Raji (cell line): ENCODE results near the gene TEX52.

Experiments used
- POLR2A ChIP-seq: IDR thresholded peaks from 2 replicates; pipeline ENCODE4 v1.6.1; 2011; ENCODE audit warnings: low read depth, low read length, control low read depth; ENCODE audit not compliant: insufficient read depth

Gene TEX52

DNA sequence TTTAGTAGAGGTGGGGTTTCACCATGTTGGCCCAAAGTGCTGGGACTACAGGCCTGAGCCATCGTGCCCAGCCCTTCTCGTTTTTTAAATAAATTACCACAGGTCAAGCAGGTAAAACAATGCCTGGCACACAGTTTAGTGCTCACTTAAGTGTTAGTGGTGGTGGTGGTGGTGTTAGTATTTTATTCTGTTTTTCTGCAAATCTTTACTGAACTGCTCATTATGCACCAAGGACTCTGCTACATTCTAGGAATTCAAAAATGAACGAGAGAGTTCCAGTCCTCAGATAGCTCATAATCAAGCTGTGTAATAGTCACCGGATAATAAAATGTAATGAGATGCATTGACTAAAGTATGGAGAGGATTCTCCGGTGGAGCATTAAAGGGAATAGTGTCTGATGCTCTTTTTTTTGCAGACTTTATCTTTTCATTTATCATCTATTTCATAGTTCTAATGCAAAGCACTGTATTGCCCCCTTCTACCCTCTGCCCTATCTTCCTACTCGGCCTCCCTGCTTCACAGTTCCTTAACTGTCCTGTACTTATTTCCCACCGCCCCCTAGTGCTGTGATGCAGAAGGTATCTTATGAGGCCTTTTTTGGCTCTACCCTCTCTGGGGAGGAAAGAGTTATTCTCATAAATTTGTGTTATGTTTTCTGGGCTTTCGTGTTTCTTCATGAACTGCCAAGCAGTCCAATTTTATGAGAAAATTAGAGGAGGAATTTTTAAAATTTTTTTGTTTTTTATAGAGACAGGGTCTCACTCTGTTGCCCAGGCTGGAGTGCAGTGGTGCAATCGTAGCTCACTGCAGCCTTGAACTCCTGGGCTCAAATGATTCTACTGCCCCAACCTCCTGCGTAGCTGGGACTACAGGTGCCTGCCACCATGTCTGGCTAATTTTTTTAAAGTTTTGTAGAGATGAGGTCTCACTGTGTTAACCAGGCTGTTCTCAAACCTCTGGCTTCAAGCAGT is 43.3 kb downstream of the TEX52 start:
- no peak for TF ChIP-seq POLR2A

DNA sequence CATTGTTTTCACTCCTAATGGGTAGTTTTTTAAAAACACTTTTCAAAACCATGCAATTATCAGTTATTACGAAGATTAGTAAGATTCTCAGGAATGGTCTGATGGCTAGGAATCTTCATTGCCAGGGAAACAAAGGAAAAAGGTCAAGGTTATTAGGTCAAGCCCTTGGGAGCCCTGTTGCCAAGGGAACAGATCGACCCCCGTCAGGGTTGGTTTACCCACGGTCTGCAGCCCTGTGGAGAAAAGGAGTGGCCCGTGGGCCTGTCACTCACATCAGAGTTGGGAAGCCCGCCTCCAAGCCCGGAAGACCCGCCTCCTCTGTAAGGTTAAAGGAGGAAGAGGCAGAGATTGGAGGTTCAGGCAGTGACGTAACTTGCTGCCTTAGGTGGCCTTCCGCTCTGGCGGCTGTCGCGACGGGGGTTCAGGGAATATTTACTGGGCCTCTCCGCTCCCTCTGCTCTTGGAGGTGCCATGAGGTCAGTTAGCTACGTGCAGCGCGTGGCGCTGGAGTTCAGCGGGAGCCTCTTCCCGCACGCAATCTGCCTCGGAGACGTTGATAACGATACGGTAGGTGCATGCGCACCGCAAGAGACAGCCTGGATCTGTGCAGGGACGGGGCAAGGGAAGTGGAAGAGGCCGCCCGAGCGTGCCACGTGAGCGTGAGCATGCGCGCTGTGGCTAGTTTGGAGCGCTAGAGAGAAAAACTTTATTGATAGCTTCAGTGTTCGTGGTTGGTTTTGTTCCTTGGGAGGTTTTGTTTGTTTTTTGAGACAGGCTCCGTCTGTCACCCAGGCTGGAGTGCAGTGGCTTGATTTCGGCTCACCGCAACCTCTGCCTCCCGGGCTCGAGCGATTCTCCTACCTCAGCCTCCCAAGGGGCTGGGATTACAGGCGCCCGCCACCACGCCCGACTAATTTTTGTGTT is 44.3 kb downstream of the TEX52 start, which contains the start of gene ITFG2:
Gene ITFG2, plus strand, starts transcription at position 379 of the 924 bp plus-strand sequence. Its CDS starts 93 bp downstream, at position 472.
- TF ChIP-seq POLR2A = peak; percentile 100

DNA sequence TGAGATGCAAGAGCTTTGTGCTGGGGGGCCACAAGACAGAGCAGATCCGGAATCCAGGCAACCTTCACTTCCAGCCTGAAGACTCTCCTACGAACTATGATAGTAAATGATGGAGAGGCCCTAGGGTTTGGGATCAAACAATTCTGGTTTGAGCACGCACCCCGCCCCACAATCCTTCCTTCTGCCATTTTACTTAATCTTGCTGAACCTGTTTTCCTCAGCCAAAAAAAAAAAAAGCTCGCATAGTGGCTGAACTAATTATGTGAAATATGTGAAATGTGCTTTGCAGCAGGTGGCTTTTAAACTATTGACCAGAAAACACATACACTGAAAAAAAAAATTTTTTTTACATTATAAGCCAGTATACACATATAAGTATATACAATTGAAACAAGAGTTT is 45.0 kb downstream of the TEX52 start:
- TF ChIP-seq POLR2A = no peak

DNA sequence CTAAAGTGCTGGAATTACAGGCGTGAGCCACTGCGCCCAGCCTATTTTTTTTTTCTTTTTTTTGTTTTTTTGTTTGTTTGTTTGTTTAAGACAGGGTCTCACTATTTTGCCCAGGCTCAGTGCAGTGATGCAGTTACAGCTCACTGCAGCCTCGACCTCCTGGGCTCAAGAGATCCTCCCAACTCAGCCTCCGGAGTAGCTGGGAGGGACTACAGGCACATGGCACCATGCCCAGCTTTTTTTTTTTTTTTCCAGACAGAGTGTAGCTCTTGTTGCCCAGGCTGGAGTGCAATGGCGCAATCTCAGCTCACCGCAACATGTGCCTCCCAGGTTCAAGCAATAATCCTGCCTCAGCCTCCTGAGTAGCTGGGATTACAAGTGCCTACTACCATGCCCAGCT is 50.1 kb downstream of the TEX52 start:
- no peak for TF ChIP-seq POLR2A

DNA sequence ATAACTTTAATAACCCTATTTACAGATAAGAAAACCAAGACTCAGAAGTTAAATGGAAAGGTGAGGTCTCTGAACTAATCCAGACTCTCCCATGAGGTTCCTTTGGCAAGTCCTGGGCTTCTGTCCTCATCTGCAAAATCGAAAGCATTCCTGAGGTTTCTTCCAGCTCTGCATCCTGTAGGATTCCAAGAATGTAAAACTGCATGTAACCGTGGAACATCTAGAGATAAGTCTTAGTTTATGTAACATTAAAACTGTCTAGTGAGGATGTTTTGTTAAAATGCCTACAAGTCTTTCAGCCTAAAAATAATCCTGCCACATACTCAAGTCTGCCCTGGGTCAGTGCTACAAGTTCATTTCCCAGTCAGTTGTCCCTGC is 51.7 kb downstream of the TEX52 start:
- no peak for TF ChIP-seq POLR2A

DNA sequence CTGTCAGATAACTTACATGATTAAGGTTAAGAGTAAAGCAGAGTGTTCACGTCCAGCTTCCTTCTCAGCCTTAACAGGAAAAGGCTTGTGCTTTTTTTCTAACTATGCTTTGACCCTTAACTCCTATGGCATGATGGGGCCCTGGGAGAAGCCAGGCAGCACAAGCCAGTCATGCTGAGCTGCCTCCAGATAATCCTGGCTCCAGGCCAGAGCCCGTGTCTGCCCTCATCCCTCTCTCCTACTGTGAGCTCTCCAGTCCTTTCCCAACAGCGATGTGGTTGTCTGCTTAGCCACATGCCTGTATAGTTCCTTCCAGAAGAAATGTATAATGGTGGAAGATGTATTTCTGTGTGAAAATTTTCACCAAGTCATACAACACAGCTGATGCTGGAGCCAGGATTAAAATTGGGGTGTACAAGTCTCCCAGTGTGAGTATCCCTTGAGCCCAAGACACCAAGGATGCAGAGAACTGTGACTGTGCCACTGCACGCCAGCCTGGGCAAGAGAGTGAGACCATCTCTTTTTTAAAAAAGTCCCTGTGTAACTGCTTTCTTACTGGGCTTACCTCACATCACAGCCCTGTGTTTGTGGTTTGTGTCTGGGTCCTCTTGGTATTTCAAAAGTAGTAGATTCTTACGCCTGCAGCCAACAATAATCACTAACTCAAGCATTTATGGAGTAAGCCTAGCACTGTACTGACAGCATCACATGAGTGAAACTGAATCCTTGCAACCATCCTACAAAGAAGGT is 52.3 kb downstream of the TEX52 start:
- TF ChIP-seq POLR2A = no peak

DNA sequence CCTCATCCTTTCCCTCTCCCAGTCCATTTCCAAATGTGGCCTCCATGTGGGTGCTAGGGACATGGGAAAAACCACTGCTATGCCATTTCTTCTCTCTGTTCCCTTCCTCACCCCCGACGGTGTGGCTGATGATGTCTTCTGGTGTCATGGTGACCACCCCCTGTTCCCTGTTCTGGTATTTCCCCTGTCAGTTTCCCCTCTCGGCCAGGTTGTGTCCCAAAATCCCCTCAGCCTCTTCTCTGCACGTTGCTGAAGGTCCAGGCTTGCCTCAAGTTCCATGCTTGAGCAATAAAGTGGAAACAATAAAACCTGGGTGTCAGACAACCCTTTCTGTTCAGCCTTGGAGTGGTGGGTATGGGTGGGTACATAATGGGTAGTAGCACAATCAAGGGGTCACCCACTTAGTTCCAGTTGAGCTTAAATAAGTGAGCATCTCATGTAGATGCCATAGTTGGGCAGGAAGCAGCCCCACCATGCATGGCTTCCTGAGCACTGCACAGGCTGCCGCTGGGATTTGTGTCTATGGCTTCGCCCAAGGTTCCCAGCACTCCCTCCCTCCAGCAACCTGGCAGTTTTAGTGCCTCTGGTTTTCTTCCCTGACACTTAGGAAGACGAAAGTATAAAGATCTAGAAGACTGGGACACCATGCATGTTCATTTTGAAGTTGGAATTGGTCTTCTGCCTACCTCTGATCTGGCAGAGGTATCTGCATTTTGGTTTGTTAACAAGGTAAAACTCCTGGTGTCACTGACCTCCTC is 53.0 kb downstream of the TEX52 start:
- TF ChIP-seq POLR2A = no peak

DNA sequence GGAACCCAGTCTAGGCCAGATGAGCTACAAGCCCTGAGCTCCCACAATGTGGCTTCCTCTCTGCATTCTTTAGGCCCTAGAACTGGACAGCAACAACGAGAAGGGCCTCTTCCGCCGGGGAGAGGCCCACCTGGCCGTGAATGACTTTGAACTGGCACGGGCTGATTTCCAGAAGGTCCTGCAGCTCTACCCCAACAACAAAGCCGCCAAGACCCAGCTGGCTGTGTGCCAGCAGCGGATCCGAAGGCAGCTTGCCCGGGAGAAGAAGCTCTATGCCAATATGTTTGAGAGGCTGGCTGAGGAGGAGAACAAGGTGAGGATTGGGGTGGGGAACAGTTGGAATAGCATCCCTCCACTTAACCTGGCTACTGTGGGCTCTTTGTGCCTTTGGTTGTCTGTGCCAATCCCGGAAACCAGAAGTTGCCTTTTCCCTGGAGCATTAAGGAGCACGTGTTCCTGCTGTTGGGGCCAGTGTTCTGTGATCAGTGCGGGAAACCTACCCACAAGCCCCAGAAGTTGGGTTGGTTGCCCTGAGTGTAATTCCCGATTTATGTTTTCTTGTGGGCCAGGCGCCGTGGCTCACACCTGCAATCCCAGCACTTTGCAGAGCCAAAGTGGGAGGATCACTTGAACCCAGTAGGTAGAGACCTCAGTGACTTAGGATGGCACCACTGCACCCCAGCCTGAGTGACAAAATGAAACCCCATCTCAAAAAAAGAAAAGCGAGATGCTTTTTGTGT is 55.6 kb downstream of the TEX52 start:
- TF ChIP-seq POLR2A = no peak

DNA sequence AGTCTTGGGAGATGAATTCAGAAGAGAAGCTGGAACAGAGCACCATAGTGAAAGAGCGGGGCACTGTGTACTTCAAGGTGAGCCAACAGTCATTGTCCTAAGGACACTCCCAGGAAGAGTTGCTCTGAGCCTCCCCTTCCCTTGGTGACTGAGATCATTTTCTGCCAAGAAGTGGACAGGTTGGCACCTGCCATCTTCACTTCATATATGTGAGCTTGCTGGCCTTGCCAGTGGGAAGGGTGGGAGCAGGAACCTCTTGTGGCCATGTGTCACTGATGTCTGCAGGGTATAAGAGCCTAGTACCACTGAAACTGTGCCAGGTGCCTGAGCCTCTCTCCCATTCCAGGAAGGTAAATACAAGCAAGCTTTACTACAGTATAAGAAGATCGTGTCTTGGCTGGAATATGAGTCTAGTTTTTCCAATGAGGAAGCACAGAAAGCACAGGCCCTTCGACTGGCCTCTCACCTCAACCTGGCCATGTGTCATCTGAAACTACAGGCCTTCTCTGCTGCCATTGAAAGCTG is 56.7 kb downstream of the TEX52 start:
- TF ChIP-seq POLR2A = no peak
